ENCODE measurements around the gene KEL. TPM values are rescaled to one million over a fixed set of nuclear protein-coding genes. Genes with fewer than 3 reads are reported as not detected.
"Not testable (repeated sequence)": the region's sequence is repeated elsewhere in the genome, so short reads cannot be mapped to it uniquely, and the experiment has no call there.

The KEL gene
- 4.5 TPM for total RNA-seq

GRCh38 chr7:142961973-142962926 lies at the start of gene KEL:
KEL (minus strand) TSS chr7:142962363; CDS start chr7:142962206, 157 bp downstream.
- DNase-seq, result no peak

- peak; percentile 33 for DNase-seq
Observed at GRCh38 chr7:143008007-143008901, 46.1 kb upstream of the KEL start.

GRCh38 chr7:143005632-143006260 lies 43.6 kb upstream of the KEL start:
- no peak for DNase-seq

GRCh38 chr7:143003393-143004051 lies 41.4 kb upstream of the KEL start:
- DNase-seq, result peak; percentile 5

GRCh38 chr7:143002898-143003297 lies 40.7 kb upstream of the KEL start:
- DNase-seq, result no peak

GRCh38 chr7:143002106-143002505 lies 39.9 kb upstream of the KEL start:
- no peak for DNase-seq

- DNase-seq, result no peak
Observed at GRCh38 chr7:143000648-143001047, 38.5 kb upstream of the KEL start.

- no peak for DNase-seq
Observed at GRCh38 chr7:142999793-143000192, 37.6 kb upstream of the KEL start.

- no peak for DNase-seq
Observed at GRCh38 chr7:142998966-142999365, 36.8 kb upstream of the KEL start.

- DNase-seq, result no peak
Observed at GRCh38 chr7:142997456-142997989, 35.4 kb upstream of the KEL start.

GRCh38 chr7:142992427-142992826 lies 30.3 kb upstream of the KEL start:
- no peak for DNase-seq

GRCh38 chr7:142984297-142984696 lies 22.1 kb upstream of the KEL start:
- DNase-seq, result no peak

- no peak for DNase-seq
Observed at GRCh38 chr7:142983825-142984224, 21.7 kb upstream of the KEL start.

GRCh38 chr7:142978402-142978801 lies 16.2 kb upstream of the KEL start:
- DNase-seq, result not testable (repeated sequence)

- no peak for DNase-seq
Observed at GRCh38 chr7:142974626-142975025, 12.5 kb upstream of the KEL start.

GRCh38 chr7:142969183-142969582 lies 7.0 kb upstream of the KEL start:
- DNase-seq, result no peak

GRCh38 chr7:142968229-142968628 lies 6.1 kb upstream of the KEL start:
- DNase-seq, result no peak

GRCh38 chr7:142964502-142965246 lies 2.5 kb upstream of the KEL start:
- no peak for DNase-seq

- no peak for DNase-seq
Observed at GRCh38 chr7:142963993-142964392, 1.8 kb upstream of the KEL start.

GRCh38 chr7:142962991-142963390 lies 828 bp upstream of the KEL start:
- DNase-seq, result no peak

GRCh38 chr7:142961595-142961972 lies 579 bp downstream of the KEL start:
- DNase-seq, result no peak

All from skin of body (tissue), 2 donors.